Body of pancreas (tissue), 4 donors: Measurements from ENCODE around the gene LGALS1. TPM values are rescaled to one million over a fixed set of nuclear protein-coding genes. Genes with fewer than 3 reads are reported as not detected.

Experiments
- ATAC-seq: fragments of 150-250 bp; one replicate; pipeline ENCODE4 v1.9.1; 2016
- DNase-seq, 4 donors: peaks; one replicate each; pipeline ENCODE4 v3.0.0-alpha.2; 2019
- H3K27ac ChIP-seq, 4 donors: fragments of 200-600 bp; sonication (generic); 1 replicate in 3 of 4; 2 replicates in 1 of 4; pipeline versions ENCODE4 v1.5.1 to v1.6.1; 2016 to 2019; ENCODE audit warnings: mild to moderate bottlenecking in 1 of 4, mixed read lengths in 1 of 4, moderate library complexity in 1 of 4
- H3K27me3 ChIP-seq, 2 donors: fragments of 200-600 bp; sonication (generic); one replicate each; pipeline ENCODE4 v1.6.0; 2016; ENCODE audit warnings: mild to moderate bottlenecking in 1 of 2
- H3K36me3 ChIP-seq, 2 donors: fragments of 200-600 bp; sonication (generic); replicated peaks in 1 of 2; 2 replicates each; pipeline ENCODE4 v1.5.1; 2016; ENCODE audit warnings: low read depth in 2 of 2; ENCODE audit not compliant: insufficient read depth in 1 of 2
- H3K4me1 ChIP-seq: fragments of 200-600 bp; sonication (generic); one replicate; pipeline ENCODE4 v1.6.0; 2016
- H3K4me3 ChIP-seq, 2 donors: fragments of 200-600 bp; sonication (generic); 1 replicate in 1 of 2; 2 replicates in 1 of 2; pipeline ENCODE4 v1.5.1; 2016 to 2019
- H3K9me3 ChIP-seq, 3 donors: fragments of 200-600 bp; sonication (generic); 1 replicate in 2 of 3; 2 replicates in 1 of 3; pipeline ENCODE4 v1.5.1; 2016
- POLR2A ChIP-seq, 3 donors: fragments of 450-650 bp; IDR thresholded peaks; one replicate each; pipeline ENCODE4 v1.6.1; 2016; ENCODE audit warnings: antibody characterized with exemption in 3 of 3, mild to moderate bottlenecking in 2 of 3
- WGBS, 2 donors: methylation state at CpG; one replicate each; pipeline ENCODE4 v1.1.5; 2017; 5-methylcytosine and 5-hydroxymethylcytosine counted together
- intact Hi-C: fragments of 100-400 bp; cut with DNase I; formaldehyde crosslinking; loops from one replicate; pipeline ENCODE4 v1.15.1; 2023
- total RNA-seq, 2 donors: library from RNA; depleted of rRNA; stranded (reverse); fragments of >200 nt; gene quantifications; one replicate each; pipeline ENCODE4 v1.1.0, GENCODE V29; 2016
- TF ChIP-seq, protein P1 (sequence below), 7 experiments: fragments of 450-650 bp in 4 of 7; fragments of 200-600 bp in 3 of 7; sonication (generic) in 3 of 7; IDR thresholded peaks; one replicate each; pipeline ENCODE4 v1.5.1; 2016 to 2019; ENCODE audit warnings: antibody characterized with exemption in 7 of 7

The LGALS1 gene
- total RNA-seq, 2 donors from 2014 or later = 90.3 to 325 TPM

- ATAC-seq = no peak
- H3K4me1 ChIP-seq = peaks cover 35% of the 10 kb centered on the region
- H3K36me3 ChIP-seq = no peaks in the 10 kb centered on the region
- no peak overlapping the region for H3K4me3 ChIP-seq
- no peak for DNase-seq
- H3K27me3 ChIP-seq = no peaks in the 10 kb centered on the region
- WGBS, 2 donors = 59 to 70% methylated on average over 4 to 5 of the region's 5 CpGs
- no peak overlapping the region for H3K27ac ChIP-seq
- no peaks in the 10 kb centered on the region for H3K9me3 ChIP-seq
- intact Hi-C loops = loop anchor here (10.0 kb wide), 1 partner anchor 143 kb away; no protein-coding TSS in a partner anchor
- TF ChIP-seq, protein P1, sequence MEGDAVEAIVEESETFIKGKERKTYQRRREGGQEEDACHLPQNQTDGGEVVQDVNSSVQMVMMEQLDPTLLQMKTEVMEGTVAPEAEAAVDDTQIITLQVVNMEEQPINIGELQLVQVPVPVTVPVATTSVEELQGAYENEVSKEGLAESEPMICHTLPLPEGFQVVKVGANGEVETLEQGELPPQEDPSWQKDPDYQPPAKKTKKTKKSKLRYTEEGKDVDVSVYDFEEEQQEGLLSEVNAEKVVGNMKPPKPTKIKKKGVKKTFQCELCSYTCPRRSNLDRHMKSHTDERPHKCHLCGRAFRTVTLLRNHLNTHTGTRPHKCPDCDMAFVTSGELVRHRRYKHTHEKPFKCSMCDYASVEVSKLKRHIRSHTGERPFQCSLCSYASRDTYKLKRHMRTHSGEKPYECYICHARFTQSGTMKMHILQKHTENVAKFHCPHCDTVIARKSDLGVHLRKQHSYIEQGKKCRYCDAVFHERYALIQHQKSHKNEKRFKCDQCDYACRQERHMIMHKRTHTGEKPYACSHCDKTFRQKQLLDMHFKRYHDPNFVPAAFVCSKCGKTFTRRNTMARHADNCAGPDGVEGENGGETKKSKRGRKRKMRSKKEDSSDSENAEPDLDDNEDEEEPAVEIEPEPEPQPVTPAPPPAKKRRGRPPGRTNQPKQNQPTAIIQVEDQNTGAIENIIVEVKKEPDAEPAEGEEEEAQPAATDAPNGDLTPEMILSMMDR (IDR thresholded peaks at IDR 0.05) = no peak
- no peak for TF ChIP-seq POLR2A (IDR thresholded peaks at IDR 0.05)
Measured at GRCh38 chr22:37641561-37641949, 33.9 kb upstream of the LGALS1 start.

GRCh38 chr22:37643225-37643847 lies 32.1 kb upstream of the LGALS1 start:
- Histone ChIP-seq H3K27me3 (no peaks in the 10 kb centered on the region), H3K4me3 (no peak overlapping the region), H3K27ac (no peak overlapping the region), H3K4me1 (peaks cover 38% of the 10 kb centered on the region), H3K36me3 (no peaks in the 10 kb centered on the region), H3K9me3 (no peaks in the 10 kb centered on the region)
- DNase-seq = peak; percentile 83 to 91 (median 88)
- intact Hi-C loops = loop anchor here (10.0 kb wide), 1 partner anchor 141 kb away; no protein-coding TSS in a partner anchor
- TF ChIP-seq, protein P1 (IDR thresholded peaks at IDR 0.05) = peak; percentile 84 to 90 (median 88)
- no peak for TF ChIP-seq POLR2A (IDR thresholded peaks at IDR 0.05)
- WGBS, 2 donors = 26 to 64% methylated on average over 4 to 9 of the region's 9 CpGs
- ATAC-seq = peak; percentile 80

DNA sequence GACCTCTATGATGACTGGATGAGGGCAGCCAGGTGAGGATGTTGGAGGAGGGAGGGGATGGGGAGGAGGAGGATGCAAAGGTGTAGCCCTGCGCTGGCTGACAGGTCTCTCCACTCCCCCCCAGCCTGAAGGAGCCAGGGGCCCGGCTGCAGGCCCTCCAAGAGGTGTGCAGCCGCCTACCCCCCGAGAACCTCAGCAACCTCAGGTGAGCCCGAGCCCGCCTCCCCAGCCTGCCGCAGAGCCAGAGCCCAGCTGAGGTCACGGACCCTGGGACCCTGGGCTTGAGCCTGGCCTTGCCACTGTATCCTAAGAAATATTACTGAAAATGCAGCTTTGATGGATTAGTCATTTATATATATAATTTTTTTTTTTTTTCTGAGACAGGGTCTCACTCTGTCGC lies 28.1 kb upstream of the LGALS1 start:
- no peak overlapping the region for H3K4me3 ChIP-seq
- WGBS, 2 donors = 86 to 90% methylated on average over 4 to 9 of the region's 9 CpGs
- intact Hi-C loops = loop anchor here (5.0 to 10.0 kb wide), 2 partner anchors 35 to 137 kb away; no protein-coding TSS in a partner anchor
- H3K27me3 ChIP-seq = no peaks in the 10 kb centered on the region
- H3K9me3 ChIP-seq = no peaks in the 10 kb centered on the region
- no peaks in the 10 kb centered on the region for H3K36me3 ChIP-seq
- TF ChIP-seq POLR2A (IDR thresholded peaks at IDR 0.05) = no peak
- TF ChIP-seq, protein P1 (IDR thresholded peaks at IDR 0.05) = no peak
- DNase-seq (no peak), ATAC-seq (no peak)
- H3K4me1 ChIP-seq = peaks cover 10% of the 10 kb centered on the region
- peak overlapping the region in 3 of 4 donors; percentile 52 to 80 (median 78) for H3K27ac ChIP-seq

DNA sequence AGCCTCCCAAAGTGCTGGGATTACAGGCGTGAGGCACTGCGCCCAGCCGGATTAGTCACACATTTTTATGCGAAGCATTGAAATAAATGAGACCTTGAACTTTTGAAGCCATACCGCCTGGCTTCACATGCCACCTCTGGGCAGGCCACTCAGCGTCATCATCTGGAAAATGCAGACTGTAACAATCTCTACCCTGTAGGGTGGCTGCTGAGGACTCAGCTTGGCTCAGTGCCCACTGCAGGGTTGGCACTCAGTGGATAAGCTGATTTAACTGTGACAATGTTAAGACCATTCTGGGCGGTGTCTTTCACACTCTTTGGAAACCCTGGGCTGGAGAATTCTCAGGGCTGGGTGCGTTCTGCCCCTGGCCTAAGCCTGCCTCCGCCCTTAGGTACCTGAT lies 27.5 kb upstream of the LGALS1 start:
- ATAC-seq (peak; percentile 85), DNase-seq (peak; percentile 72 to 86 (median 80))
- Histone ChIP-seq H3K27ac (peak overlapping the region; percentile 32 to 80 (median 65)), H3K4me1 (peaks cover 10% of the 10 kb centered on the region), H3K4me3 (no peak overlapping the region), H3K27me3 (no peaks in the 10 kb centered on the region), H3K36me3 (no peaks in the 10 kb centered on the region), H3K9me3 (no peaks in the 10 kb centered on the region)
- intact Hi-C loops = loop anchor here (5.0 to 10.0 kb wide), 2 partner anchors 34 to 137 kb away; no protein-coding TSS in a partner anchor
- 56 to 62% methylated on average over 9 of the region's 9 CpGs for WGBS, 2 donors
- TF ChIP-seq, protein P1 (IDR thresholded peaks at IDR 0.05) = no peak
- TF ChIP-seq POLR2A (IDR thresholded peaks at IDR 0.05) = no peak
